GM12873 (cell line): Measurements from ENCODE around the gene NEURL3.

ENCODE experiments used
- CTCF ChIP-seq: IDR thresholded peaks from 2 replicates; pipeline ENCODE4 v1.5.1; 2012; ENCODE audit warnings: low read depth, mild to moderate bottlenecking, moderate library complexity, low read length, control low read depth; ENCODE audit not compliant: insufficient read depth; ENCODE audit errors: missing control alignments

Gene NEURL3

GRCh38 chr2:96546797-96547196 is 41.6 kb upstream of the NEURL3 start:
- TF ChIP-seq CTCF, result no peak

- TF ChIP-seq CTCF, result no peak
Measured at GRCh38 chr2:96546321-96546720, 41.2 kb upstream of the NEURL3 start.

- no peak for TF ChIP-seq CTCF
Measured at GRCh38 chr2:96542357-96542977, 37.3 kb upstream of the NEURL3 start.

GRCh38 chr2:96541398-96542152 is 36.4 kb upstream of the NEURL3 start:
- TF ChIP-seq CTCF, result no peak

- TF ChIP-seq CTCF, result no peak
Measured at GRCh38 chr2:96540136-96540535, 35.0 kb upstream of the NEURL3 start.

GRCh38 chr2:96539215-96539920 is 34.2 kb upstream of the NEURL3 start:
- TF ChIP-seq CTCF, result no peak
